A673 (cell line): ENCODE results near the gene RPS21. TPM values are rescaled to one million over a fixed set of nuclear protein-coding genes. Genes with fewer than 3 reads are reported as not detected.
A peak's percentile ranks its signal among the peaks of the same experiment; 100 is the strongest.

Experiments
- BruUV-seq: library from RNA; stranded (reverse); fragments of 400-500 nt; replicated peaks from 2 replicates; lab custom pipeline; 2021; lab: Mats Ljungman, UMichigan
- CTCF ChIA-PET: fragments of 300-600 bp; sonication (Branson Sonifier 250); formaldehyde crosslinking; loops from one replicate; lab custom pipeline; 2022; ENCODE audit warnings: antibody characterized with exemption; lab: Charles Lee
- POLR2A ChIA-PET: fragments of 300-600 bp; sonication (Branson Sonifier 250); formaldehyde crosslinking; loops from one replicate; lab custom pipeline; 2022; ENCODE audit warnings: antibody characterized with exemption; ENCODE audit not compliant: low non-redundant PET; lab: Charles Lee
- DNase-seq: peaks from one replicate; pipeline ENCODE4 v3.0.0-alpha.2; 2015; ENCODE audit warnings: low spot score
- H3K27ac ChIP-seq: fragments of 200-600 bp; sonication (generic); 2 replicates; pipeline ENCODE4 v1.5.1; 2016; ENCODE audit warnings: mixed run types, low read depth, mild to moderate bottlenecking, mixed read lengths, antibody characterized with exemption, low read length; ENCODE audit not compliant: poor library complexity, severe bottlenecking
- H3K27me3 ChIP-seq: fragments of 200-600 bp; sonication (generic); replicated peaks from 2 replicates; pipeline ENCODE4 v1.6.1; 2017; ENCODE audit warnings: mixed run types, low read depth, mild to moderate bottlenecking, mixed read lengths, antibody characterized with exemption, low read length; ENCODE audit not compliant: insufficient read depth, poor library complexity
- H3K36me3 ChIP-seq: fragments of 200-600 bp; sonication (generic); 2 replicates; pipeline ENCODE4 v1.6.1; 2016; ENCODE audit warnings: mixed run types, mild to moderate bottlenecking, mixed read lengths, antibody characterized with exemption, low read length; ENCODE audit not compliant: insufficient read depth, poor library complexity, severe bottlenecking
- H3K4me1 ChIP-seq: fragments of 200-600 bp; sonication (generic); 2 replicates; pipeline ENCODE4 v1.6.1; 2017; ENCODE audit warnings: mixed run types, mild to moderate bottlenecking, mixed read lengths, antibody characterized with exemption, low read length; ENCODE audit not compliant: insufficient read depth, poor library complexity, severe bottlenecking
- H3K4me3 ChIP-seq: fragments of 200-600 bp; sonication (generic); 2 replicates; pipeline ENCODE4 v1.5.1; 2016; ENCODE audit warnings: low read depth, mixed run types, mild to moderate bottlenecking, mixed read lengths, low read length; ENCODE audit not compliant: poor library complexity, severe bottlenecking
- H3K9me3 ChIP-seq: fragments of 200-600 bp; sonication (generic); 2 replicates; pipeline ENCODE4 v1.6.1; 2016; ENCODE audit warnings: mixed run types, low read depth, mild to moderate bottlenecking, mixed read lengths, antibody characterized with exemption, low read length; ENCODE audit not compliant: poor library complexity, severe bottlenecking
- EZH2 ChIP-seq: fragments of 200-600 bp; sonication (generic); IDR thresholded peaks from 2 replicates; pipeline ENCODE4 v1.6.1; 2017; ENCODE audit warnings: borderline replicate concordance, low read depth, mild to moderate bottlenecking, mixed read lengths, antibody characterized with exemption, low read length; ENCODE audit not compliant: poor library complexity, severe bottlenecking
- intact Hi-C: fragments of 100-400 bp; cut with micrococcal nuclease; formaldehyde crosslinking; loops from one replicate; pipeline ENCODE4 v1.10.0; 2022; ENCODE audit not compliant: unreplicated experiment
- total RNA-seq: library from RNA; stranded (reverse); gene quantifications from 2 replicates; pipeline ENCODE4 v1.2.3, GENCODE V29; 2021
- TF ChIP-seq, protein P1 (sequence below): fragments of 300-800, 200-600 bp; sonication (generic); conservative IDR thresholded peaks from 2 replicates; pipeline ENCODE4 v1.5.1; 2017; ENCODE audit warnings: low read depth, mild to moderate bottlenecking, antibody characterized with exemption, low read length, moderate library complexity, mixed read lengths

The RPS21 gene
- total RNA-seq, 1 experiment from 2014 or later, result 1,506 TPM

DNA sequence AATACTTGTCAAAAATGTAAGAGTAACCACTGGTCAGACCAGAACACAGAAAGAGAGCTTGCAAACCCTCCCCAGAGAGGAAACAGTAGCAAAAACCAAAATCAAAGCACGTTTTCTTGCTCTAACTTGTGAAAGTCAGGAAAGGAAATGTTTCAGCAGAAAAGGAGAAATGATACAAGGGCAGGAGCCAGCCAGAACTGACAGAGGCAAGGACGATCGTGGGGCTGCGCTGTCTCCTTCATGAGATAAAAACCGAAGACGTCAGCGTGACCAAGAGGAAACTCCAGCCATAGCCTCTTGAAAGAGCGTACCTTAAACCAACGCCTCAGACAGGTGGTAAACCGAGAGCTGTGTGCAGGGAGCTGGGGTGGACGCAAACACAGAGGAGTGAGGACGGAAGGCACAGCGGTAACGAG, 47.2 kb upstream of the RPS21 start:
- intact Hi-C loops, result no loop called here
- no peak for DNase-seq
- ChIA-PET POLR2A (no interaction called here), CTCF (interaction anchor here (0.6 kb wide), 1 partner anchor 74 kb away, joined by 8 read pairs; no protein-coding TSS in a partner anchor)
- Histone ChIP-seq H3K4me3 (no peak overlapping the region), H3K36me3 (no peaks in the 10 kb centered on the region), H3K9me3 (no peaks in the 10 kb centered on the region), H3K27me3 (no peaks in the 10 kb centered on the region), H3K27ac (no peak overlapping the region), H3K4me1 (no peaks in the 10 kb centered on the region)
- BruUV-seq, result no TSS peak
- no peak for TF ChIP-seq EZH2
- TF ChIP-seq, protein P1, sequence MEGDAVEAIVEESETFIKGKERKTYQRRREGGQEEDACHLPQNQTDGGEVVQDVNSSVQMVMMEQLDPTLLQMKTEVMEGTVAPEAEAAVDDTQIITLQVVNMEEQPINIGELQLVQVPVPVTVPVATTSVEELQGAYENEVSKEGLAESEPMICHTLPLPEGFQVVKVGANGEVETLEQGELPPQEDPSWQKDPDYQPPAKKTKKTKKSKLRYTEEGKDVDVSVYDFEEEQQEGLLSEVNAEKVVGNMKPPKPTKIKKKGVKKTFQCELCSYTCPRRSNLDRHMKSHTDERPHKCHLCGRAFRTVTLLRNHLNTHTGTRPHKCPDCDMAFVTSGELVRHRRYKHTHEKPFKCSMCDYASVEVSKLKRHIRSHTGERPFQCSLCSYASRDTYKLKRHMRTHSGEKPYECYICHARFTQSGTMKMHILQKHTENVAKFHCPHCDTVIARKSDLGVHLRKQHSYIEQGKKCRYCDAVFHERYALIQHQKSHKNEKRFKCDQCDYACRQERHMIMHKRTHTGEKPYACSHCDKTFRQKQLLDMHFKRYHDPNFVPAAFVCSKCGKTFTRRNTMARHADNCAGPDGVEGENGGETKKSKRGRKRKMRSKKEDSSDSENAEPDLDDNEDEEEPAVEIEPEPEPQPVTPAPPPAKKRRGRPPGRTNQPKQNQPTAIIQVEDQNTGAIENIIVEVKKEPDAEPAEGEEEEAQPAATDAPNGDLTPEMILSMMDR, result no peak

DNA sequence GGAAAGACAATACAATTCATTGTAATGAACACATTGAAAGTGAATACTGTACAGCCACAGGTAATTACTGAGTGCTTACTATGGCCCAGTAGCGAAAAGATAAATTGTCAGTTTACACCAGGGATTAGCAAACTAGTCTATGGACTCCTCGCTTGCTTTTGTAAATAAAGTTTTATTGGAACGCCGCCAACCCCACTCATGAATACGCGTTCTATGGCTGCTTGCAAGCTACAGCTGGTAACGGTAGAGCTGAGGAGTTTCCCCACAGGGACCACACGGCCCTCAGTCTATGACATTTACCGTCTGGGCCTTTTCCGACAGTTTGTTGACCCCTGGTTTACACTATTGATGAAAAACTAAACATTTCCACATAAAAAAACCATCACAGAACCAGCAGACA, 44.0 kb upstream of the RPS21 start:
- no TSS peak for BruUV-seq
- ChIA-PET POLR2A (no interaction called here), CTCF (no interaction called here)
- Histone ChIP-seq H3K27me3 (no peaks in the 10 kb centered on the region), H3K4me1 (no peaks in the 10 kb centered on the region), H3K9me3 (no peaks in the 10 kb centered on the region), H3K27ac (no peak overlapping the region), H3K36me3 (no peaks in the 10 kb centered on the region), H3K4me3 (no peak overlapping the region)
- peak; percentile 44 for DNase-seq
- TF ChIP-seq, protein P1, result no peak
- TF ChIP-seq EZH2, result no peak
- intact Hi-C loops, result no loop called here

DNA sequence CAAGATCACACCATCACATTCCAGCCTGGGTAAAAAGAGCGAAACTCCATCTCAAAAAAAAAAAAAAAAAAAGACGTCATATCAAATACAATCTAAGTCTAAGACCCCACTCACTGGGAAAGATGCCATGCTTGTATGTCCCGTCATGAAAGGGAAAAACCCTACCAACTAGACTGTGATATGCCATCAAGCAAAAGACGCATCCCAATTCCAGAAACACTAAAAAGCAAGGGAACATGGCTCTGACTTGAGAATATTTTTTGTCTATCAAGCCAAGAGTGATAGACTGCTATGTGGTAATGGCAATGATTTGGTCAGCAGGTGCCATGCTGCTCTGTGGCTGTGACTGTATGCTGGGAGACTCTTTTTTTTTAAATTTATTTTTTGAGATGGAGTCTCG, 42.8 kb upstream of the RPS21 start:
- DNase-seq, result no peak
- H3K36me3 ChIP-seq, result no peaks in the 10 kb centered on the region
- BruUV-seq, result no TSS peak
- TF ChIP-seq, protein P1, result no peak
- no peak for TF ChIP-seq EZH2
- H3K9me3 ChIP-seq, result no peaks in the 10 kb centered on the region
- intact Hi-C loops, result no loop called here
- no peak overlapping the region for H3K27ac ChIP-seq
- POLR2A ChIA-PET, result no interaction called here
- no peaks in the 10 kb centered on the region for H3K27me3 ChIP-seq
- H3K4me3 ChIP-seq, result no peak overlapping the region
- no peaks in the 10 kb centered on the region for H3K4me1 ChIP-seq
- CTCF ChIA-PET, result interaction anchor here (0.6 to 0.7 kb wide), 2 partner anchors 36 to 42 kb away, joined by 5 to 7 read pairs; no protein-coding TSS in a partner anchor
